ENCODE measurements around the gene PEX5L. TPM values are rescaled to one million over a fixed set of nuclear protein-coding genes. Genes with fewer than 3 reads are reported as not detected.

The PEX5L gene
- total RNA-seq, 1 experiment from 2014 or later: not detected

GRCh38 chr3:179880868-179881267 is 155.9 kb downstream of the PEX5L start:
- H2AFZ ChIP-seq (ENCODE audit: low read depth, low read length, poor library complexity, severe bottlenecking): no peak overlapping the region
- no peak overlapping the region for H3K4me3 ChIP-seq (replicated peaks in 1 of 2; ENCODE audit: low read depth in 1 of 2, low read length in 2 of 2)
- no peak for DNase-seq (ENCODE audit: low read depth, low spot score)
- H3K27me3 ChIP-seq (ENCODE audit: insufficient read depth, low read length): peaks cover 23% of the 10 kb centered on the region
- no peaks in the 10 kb centered on the region for H3K79me2 ChIP-seq (ENCODE audit: insufficient read depth, low read length)
- POLR2A ChIA-PET: no interaction called here
- no TSS peak for BruUV-seq (replicated peaks)
- no peak overlapping the region for H3K9ac ChIP-seq (ENCODE audit: low read length)
- no peaks in the 10 kb centered on the region; the same call in 1 of the 2 replicates for H4K20me1 ChIP-seq (ENCODE audit: insufficient read depth)
- RAD21 ChIA-PET (ENCODE audit: low non-redundant PET in 1 of 2, low total read pairs in 2 of 2, uncharacterized antibody in 2 of 2, unreplicated experiment in 2 of 2): no interaction called here
- H3K27ac ChIP-seq (ENCODE audit: low read depth, low read length): no peak overlapping the region
- no peaks in the 10 kb centered on the region for H3K9me2 ChIP-seq (ENCODE audit: insufficient read depth)
- intact Hi-C loops (cut with micrococcal nuclease): no loop called here
- CTCF ChIA-PET: no interaction called here
- H3K4me1 ChIP-seq (ENCODE audit: control insufficient read depth in 1 of 2, insufficient read depth in 2 of 2, low read length in 2 of 2): no peaks in the 10 kb centered on the region
- no peak for TF ChIP-seq EGR1 (IDR thresholded peaks at IDR 0.05; ENCODE audit: low read depth)
- no peaks in the 10 kb centered on the region for H3K36me3 ChIP-seq (ENCODE audit: control insufficient read depth in 1 of 2, insufficient read depth in 2 of 2, low read length in 2 of 2)
- no peak overlapping the region for H3K4me2 ChIP-seq (ENCODE audit: low read length)
- ATAC-seq: no peak
- no peaks in the 10 kb centered on the region for H3K9me3 ChIP-seq (ENCODE audit: control insufficient read depth in 1 of 2, insufficient read depth in 1 of 2, low read depth in 1 of 2, low read length in 2 of 2)

GRCh38 chr3:179876440-179876839 is 160.3 kb downstream of the PEX5L start:
- H3K9me2 ChIP-seq (ENCODE audit: insufficient read depth): no peaks in the 10 kb centered on the region
- intact Hi-C loops (cut with micrococcal nuclease): no loop called here
- H3K4me1 ChIP-seq (ENCODE audit: control insufficient read depth in 1 of 2, insufficient read depth in 2 of 2, low read length in 2 of 2): no peaks in the 10 kb centered on the region
- no TSS peak for BruUV-seq (replicated peaks)
- H3K36me3 ChIP-seq (ENCODE audit: control insufficient read depth in 1 of 2, insufficient read depth in 2 of 2, low read length in 2 of 2): no peaks in the 10 kb centered on the region
- CTCF ChIA-PET: no interaction called here
- no peaks in the 10 kb centered on the region for H3K79me2 ChIP-seq (ENCODE audit: insufficient read depth, low read length)
- no peak overlapping the region for H3K9ac ChIP-seq (ENCODE audit: low read length)
- RAD21 ChIA-PET (ENCODE audit: low non-redundant PET in 1 of 2, low total read pairs in 2 of 2, uncharacterized antibody in 2 of 2, unreplicated experiment in 2 of 2): no interaction called here
- H2AFZ ChIP-seq (ENCODE audit: low read depth, low read length, poor library complexity, severe bottlenecking): no peak overlapping the region
- TF ChIP-seq RAD21 (IDR thresholded peaks at IDR 0.05; ENCODE audit: low read depth): no peak
- no peak for TF ChIP-seq TCF7L2 (IDR thresholded peaks at IDR 0.05; ENCODE audit: borderline replicate concordance, extremely low read depth, insufficient read depth, insufficient read length)
- no peak for TF ChIP-seq EGR1 (IDR thresholded peaks at IDR 0.05; ENCODE audit: low read depth)
- no peak for TF ChIP-seq ATF3 (IDR thresholded peaks at IDR 0.05)
- no peak for TF ChIP-seq ZNF274 (IDR thresholded peaks at IDR 0.05; ENCODE audit: low read depth, low read length)
- TF ChIP-seq MAX (IDR thresholded peaks at IDR 0.05): no peak
- TF ChIP-seq CBX3 (IDR thresholded peaks at IDR 0.05; ENCODE audit: low read depth): no peak
- TF ChIP-seq CEBPB (IDR thresholded peaks at IDR 0.05; ENCODE audit: low read depth): no peak
- TF ChIP-seq POLR2AphosphoS5 (IDR thresholded peaks at IDR 0.05; ENCODE audit: low read depth, low read length): no peak
- no peak for TF ChIP-seq ZFX (IDR thresholded peaks at IDR 0.05)
- TF ChIP-seq YY1 (IDR thresholded peaks at IDR 0.05; ENCODE audit: extremely low read depth, insufficient replicate concordance, low read depth, low read length): no peak
- TF ChIP-seq EZH2phosphoT487 (IDR thresholded peaks at IDR 0.05; ENCODE audit: borderline replicate concordance): no peak
- no peak for TF ChIP-seq ELF1 (IDR thresholded peaks at IDR 0.05; ENCODE audit: borderline replicate concordance, low read depth)
- no peak for TF ChIP-seq POLR2A (IDR thresholded peaks at IDR 0.05; ENCODE audit: borderline replicate concordance, extremely low read depth, insufficient read depth, insufficient read length)
- no peak for TF ChIP-seq CTCF (IDR thresholded peaks at IDR 0.05 in 2 of 3, conservative IDR thresholded peaks at IDR 0.05 in 1 of 3; ENCODE audit: borderline replicate concordance in 1 of 3, insufficient read depth in 1 of 3, low read depth in 2 of 3, low read length in 2 of 3)
- no peak for TF ChIP-seq ZBTB33 (IDR thresholded peaks at IDR 0.05; ENCODE audit: extremely low read depth, insufficient replicate concordance, low read length)
- no peak for TF ChIP-seq SP1 (IDR thresholded peaks at IDR 0.05; ENCODE audit: low read depth)
- DNase-seq (ENCODE audit: low read depth, low spot score) (no peak), ATAC-seq (no peak)
- H3K4me3 ChIP-seq (replicated peaks in 1 of 2; ENCODE audit: low read depth in 1 of 2, low read length in 2 of 2): no peak overlapping the region
- H3K27me3 ChIP-seq (ENCODE audit: insufficient read depth, low read length): peaks cover 18% of the 10 kb centered on the region
- H3K9me3 ChIP-seq (ENCODE audit: control insufficient read depth in 1 of 2, insufficient read depth in 1 of 2, low read depth in 1 of 2, low read length in 2 of 2): no peaks in the 10 kb centered on the region
- no peaks in the 10 kb centered on the region; the same call in 1 of the 2 replicates for H4K20me1 ChIP-seq (ENCODE audit: insufficient read depth)
- no peak overlapping the region for H3K27ac ChIP-seq (ENCODE audit: low read depth, low read length)
- POLR2A ChIA-PET: no interaction called here
- no peak overlapping the region for H3K4me2 ChIP-seq (ENCODE audit: low read length)

All from HCT116 (cell line).